KMS-11 (cell line): ENCODE measurements around the gene UBE2E1.

Experiments
- H2AFZ ChIP-seq: fragments of 200-600 bp; sonication (generic); 2 replicates; pipeline ENCODE4 v1.6.1; 2016; ENCODE audit warnings: antibody characterized with exemption, mixed run types, low read depth
- H3K27ac ChIP-seq: fragments of 200-600 bp; sonication (generic); 2 replicates; pipeline ENCODE4 v1.6.1; 2016; ENCODE audit warnings: mild to moderate bottlenecking, mixed run types
- H3K27me3 ChIP-seq: fragments of 200-600 bp; sonication (generic); 2 replicates; pipeline ENCODE4 v1.6.1; 2017; ENCODE audit warnings: mild to moderate bottlenecking, low read depth, mixed run types, moderate library complexity; ENCODE audit not compliant: insufficient read depth
- H3K36me3 ChIP-seq: fragments of 200-600 bp; sonication (generic); 2 replicates; pipeline ENCODE4 v1.6.1; 2017; ENCODE audit warnings: mild to moderate bottlenecking, mixed run types; ENCODE audit not compliant: insufficient read depth
- H3K4me1 ChIP-seq: fragments of 200-600 bp; sonication (generic); 2 replicates; pipeline ENCODE4 v1.6.1; 2016; ENCODE audit warnings: mild to moderate bottlenecking, low read depth, mixed run types; ENCODE audit not compliant: poor library complexity, severe bottlenecking
- H3K4me2 ChIP-seq: fragments of 200-600 bp; sonication (generic); 2 replicates; pipeline ENCODE4 v1.7.0; 2016; ENCODE audit warnings: mild to moderate bottlenecking, mixed run types
- H3K4me3 ChIP-seq: fragments of 200-600 bp; sonication (generic); IDR thresholded peaks from 2 replicates; pipeline ENCODE4 v1.6.1; 2017; ENCODE audit warnings: low read depth, low read length, mixed read lengths; ENCODE audit not compliant: insufficient read depth
- H3K79me2 ChIP-seq: fragments of 200-600 bp; sonication (generic); 2 replicates; pipeline ENCODE4 v1.6.1; 2016; ENCODE audit warnings: low read depth, mixed run types; ENCODE audit not compliant: insufficient read depth
- H3K9ac ChIP-seq: fragments of 200-600 bp; sonication (generic); 2 replicates; pipeline ENCODE4 v1.6.1; 2016; ENCODE audit warnings: mild to moderate bottlenecking, mixed run types
- H4K20me1 ChIP-seq: fragments of 200-600 bp; sonication (generic); 2 replicates; pipeline ENCODE4 v1.6.1; 2016; ENCODE audit warnings: mild to moderate bottlenecking, mixed run types; ENCODE audit not compliant: insufficient read depth
- TF ChIP-seq, protein P1 (sequence below): fragments of 200-600 bp; sonication (generic); conservative IDR thresholded peaks from 2 replicates; pipeline ENCODE4 v1.6.1; 2017; ENCODE audit warnings: low read depth, mild to moderate bottlenecking, antibody characterized with exemption, low read length, moderate library complexity, mixed read lengths

The UBE2E1 gene

DNA sequence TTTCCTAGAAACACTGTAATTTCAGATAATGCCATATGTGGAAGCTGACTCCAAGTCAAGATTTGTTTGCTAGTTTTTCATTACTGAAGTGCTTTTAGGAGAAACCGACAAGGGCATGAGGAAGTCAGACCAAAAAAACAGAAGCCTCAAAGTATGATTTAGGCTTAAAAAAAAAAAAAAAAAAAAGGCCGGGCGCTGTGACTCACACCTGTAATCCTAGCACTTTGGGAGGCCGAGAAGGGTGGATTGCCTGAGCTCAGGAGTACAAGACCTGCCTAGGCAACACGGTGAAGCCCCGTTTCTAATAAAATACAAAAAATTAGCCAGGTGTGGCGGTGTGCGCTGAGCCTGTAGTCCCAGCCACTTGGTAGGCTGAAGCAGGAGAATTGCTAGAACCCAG lies 122.8 kb downstream of the UBE2E1 start:
- no peak overlapping the region for H3K27ac ChIP-seq
- no peaks in the 10 kb centered on the region for H4K20me1 ChIP-seq
- no peak overlapping the region for H3K4me2 ChIP-seq
- no peaks in the 10 kb centered on the region for H3K4me1 ChIP-seq
- no peak overlapping the region for H3K4me3 ChIP-seq
- TF ChIP-seq, protein P1, sequence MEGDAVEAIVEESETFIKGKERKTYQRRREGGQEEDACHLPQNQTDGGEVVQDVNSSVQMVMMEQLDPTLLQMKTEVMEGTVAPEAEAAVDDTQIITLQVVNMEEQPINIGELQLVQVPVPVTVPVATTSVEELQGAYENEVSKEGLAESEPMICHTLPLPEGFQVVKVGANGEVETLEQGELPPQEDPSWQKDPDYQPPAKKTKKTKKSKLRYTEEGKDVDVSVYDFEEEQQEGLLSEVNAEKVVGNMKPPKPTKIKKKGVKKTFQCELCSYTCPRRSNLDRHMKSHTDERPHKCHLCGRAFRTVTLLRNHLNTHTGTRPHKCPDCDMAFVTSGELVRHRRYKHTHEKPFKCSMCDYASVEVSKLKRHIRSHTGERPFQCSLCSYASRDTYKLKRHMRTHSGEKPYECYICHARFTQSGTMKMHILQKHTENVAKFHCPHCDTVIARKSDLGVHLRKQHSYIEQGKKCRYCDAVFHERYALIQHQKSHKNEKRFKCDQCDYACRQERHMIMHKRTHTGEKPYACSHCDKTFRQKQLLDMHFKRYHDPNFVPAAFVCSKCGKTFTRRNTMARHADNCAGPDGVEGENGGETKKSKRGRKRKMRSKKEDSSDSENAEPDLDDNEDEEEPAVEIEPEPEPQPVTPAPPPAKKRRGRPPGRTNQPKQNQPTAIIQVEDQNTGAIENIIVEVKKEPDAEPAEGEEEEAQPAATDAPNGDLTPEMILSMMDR: no peak
- no peaks in the 10 kb centered on the region for H3K27me3 ChIP-seq
- no peaks in the 10 kb centered on the region for H3K79me2 ChIP-seq
- H3K9ac ChIP-seq: no peak overlapping the region
- H3K36me3 ChIP-seq: no peaks in the 10 kb centered on the region
- H2AFZ ChIP-seq: no peak overlapping the region

- H3K36me3 ChIP-seq: no peaks in the 10 kb centered on the region
- no peak overlapping the region for H3K4me2 ChIP-seq
- TF ChIP-seq, protein P1: no peak
- H3K27ac ChIP-seq: no peak overlapping the region
- no peaks in the 10 kb centered on the region for H3K4me1 ChIP-seq
- no peaks in the 10 kb centered on the region for H3K27me3 ChIP-seq
- no peaks in the 10 kb centered on the region for H3K79me2 ChIP-seq
- no peak overlapping the region for H3K4me3 ChIP-seq
- no peaks in the 10 kb centered on the region for H4K20me1 ChIP-seq
- H3K9ac ChIP-seq: no peak overlapping the region
- H2AFZ ChIP-seq: no peak overlapping the region
These were observed 125.8 kb downstream of the UBE2E1 start for GRCh38 chr3:23931597-23931996.

DNA sequence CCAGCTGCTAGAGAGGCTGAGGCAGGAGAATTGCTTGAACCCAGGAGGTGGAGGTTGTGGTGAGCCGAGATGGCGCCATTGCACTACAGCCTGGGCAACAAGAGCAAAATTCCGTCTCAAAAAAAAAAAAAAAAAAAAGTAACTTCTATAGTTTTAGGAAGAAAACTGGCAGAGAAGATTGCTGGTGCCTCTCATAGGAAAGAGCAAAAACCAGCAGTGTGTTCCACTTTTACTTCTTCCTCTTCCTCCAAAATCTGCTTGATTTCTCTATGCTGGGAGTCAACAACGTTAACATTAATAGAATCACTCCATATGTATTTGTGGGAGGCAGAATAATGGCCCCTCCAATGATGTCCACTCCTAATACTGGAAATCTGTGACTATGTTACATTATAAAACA lies 126.8 kb downstream of the UBE2E1 start:
- Histone ChIP-seq H4K20me1 (no peaks in the 10 kb centered on the region), H3K9ac (no peak overlapping the region), H3K4me3 (no peak overlapping the region), H3K79me2 (no peaks in the 10 kb centered on the region), H3K4me1 (no peaks in the 10 kb centered on the region), H3K4me2 (no peak overlapping the region), H3K27me3 (no peaks in the 10 kb centered on the region), H3K27ac (no peak overlapping the region), H3K36me3 (no peaks in the 10 kb centered on the region), H2AFZ (no peak overlapping the region)
- TF ChIP-seq, protein P1: no peak

DNA sequence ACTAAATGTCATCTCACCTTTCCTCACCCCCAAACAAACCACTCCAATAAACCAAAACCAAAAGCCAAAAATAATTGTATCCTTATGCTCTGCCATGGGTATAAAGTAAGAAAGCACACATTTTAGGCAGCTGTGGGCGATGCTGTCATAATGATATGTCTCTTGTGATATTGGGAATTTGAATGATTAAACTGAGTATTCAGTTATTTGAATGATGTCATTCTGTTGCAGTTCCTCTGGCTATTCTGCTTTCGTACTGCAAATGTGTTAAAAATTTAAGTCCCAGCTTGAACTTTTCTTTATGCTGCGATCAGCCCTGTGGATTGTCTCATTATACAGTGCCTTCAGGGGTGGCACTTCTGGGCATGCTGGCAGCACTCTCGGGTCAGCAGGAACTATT lies 128.5 kb downstream of the UBE2E1 start:
- TF ChIP-seq, protein P1: no peak
- H2AFZ ChIP-seq: no peak overlapping the region
- no peak overlapping the region for H3K4me3 ChIP-seq
- no peak overlapping the region for H3K4me2 ChIP-seq
- H3K27ac ChIP-seq: no peak overlapping the region
- H3K36me3 ChIP-seq: no peaks in the 10 kb centered on the region
- no peaks in the 10 kb centered on the region for H3K27me3 ChIP-seq
- no peaks in the 10 kb centered on the region for H3K79me2 ChIP-seq
- H3K9ac ChIP-seq: no peak overlapping the region
- no peaks in the 10 kb centered on the region for H4K20me1 ChIP-seq
- no peaks in the 10 kb centered on the region for H3K4me1 ChIP-seq
